ENCODE measurements around the gene GPS1.
A peak's percentile ranks its signal among the peaks of the same experiment; 100 is the strongest.

The GPS1 gene

GRCh38 chr17:82064433-82065192, 12.9 kb downstream of the GPS1 start:
- H4K20me1 ChIP-seq (ENCODE audit: insufficient read depth, low read length) = no peaks in the 10 kb centered on the region
- TF ChIP-seq, protein P1, sequence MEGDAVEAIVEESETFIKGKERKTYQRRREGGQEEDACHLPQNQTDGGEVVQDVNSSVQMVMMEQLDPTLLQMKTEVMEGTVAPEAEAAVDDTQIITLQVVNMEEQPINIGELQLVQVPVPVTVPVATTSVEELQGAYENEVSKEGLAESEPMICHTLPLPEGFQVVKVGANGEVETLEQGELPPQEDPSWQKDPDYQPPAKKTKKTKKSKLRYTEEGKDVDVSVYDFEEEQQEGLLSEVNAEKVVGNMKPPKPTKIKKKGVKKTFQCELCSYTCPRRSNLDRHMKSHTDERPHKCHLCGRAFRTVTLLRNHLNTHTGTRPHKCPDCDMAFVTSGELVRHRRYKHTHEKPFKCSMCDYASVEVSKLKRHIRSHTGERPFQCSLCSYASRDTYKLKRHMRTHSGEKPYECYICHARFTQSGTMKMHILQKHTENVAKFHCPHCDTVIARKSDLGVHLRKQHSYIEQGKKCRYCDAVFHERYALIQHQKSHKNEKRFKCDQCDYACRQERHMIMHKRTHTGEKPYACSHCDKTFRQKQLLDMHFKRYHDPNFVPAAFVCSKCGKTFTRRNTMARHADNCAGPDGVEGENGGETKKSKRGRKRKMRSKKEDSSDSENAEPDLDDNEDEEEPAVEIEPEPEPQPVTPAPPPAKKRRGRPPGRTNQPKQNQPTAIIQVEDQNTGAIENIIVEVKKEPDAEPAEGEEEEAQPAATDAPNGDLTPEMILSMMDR (IDR thresholded peaks at IDR 0.05; ENCODE audit: low read depth, low read length) = no peak
- no peak for TF ChIP-seq EZH2phosphoT487 (IDR thresholded peaks at IDR 0.05; ENCODE audit: low read depth)
- H3K4me2 ChIP-seq (ENCODE audit: low read length) = peak overlapping the region; percentile 96
- peaks cover 14% of the 10 kb centered on the region for H3K4me1 ChIP-seq (ENCODE audit: low read length)
- peaks cover 18% of the 10 kb centered on the region for H3K36me3 ChIP-seq (replicated peaks; ENCODE audit: low read depth, low read length)
- no peaks in the 10 kb centered on the region for H3K27me3 ChIP-seq (ENCODE audit: low read depth, low read length)
- H3K9me3 ChIP-seq (ENCODE audit: insufficient read depth, low read length) = no peaks in the 10 kb centered on the region
- H3K9ac ChIP-seq (ENCODE audit: low read length) = peak overlapping the region; percentile 97
- H3K79me2 ChIP-seq (ENCODE audit: low read length) = peaks cover 28% of the 10 kb centered on the region
- H3K27ac ChIP-seq (ENCODE audit: low read length) = peak overlapping the region; percentile 35
- peak overlapping the region; percentile 100 for H3K4me3 ChIP-seq (ENCODE audit: low read length)
- H2AFZ ChIP-seq (ENCODE audit: low read depth, low read length) = no peak overlapping the region

DNA sequence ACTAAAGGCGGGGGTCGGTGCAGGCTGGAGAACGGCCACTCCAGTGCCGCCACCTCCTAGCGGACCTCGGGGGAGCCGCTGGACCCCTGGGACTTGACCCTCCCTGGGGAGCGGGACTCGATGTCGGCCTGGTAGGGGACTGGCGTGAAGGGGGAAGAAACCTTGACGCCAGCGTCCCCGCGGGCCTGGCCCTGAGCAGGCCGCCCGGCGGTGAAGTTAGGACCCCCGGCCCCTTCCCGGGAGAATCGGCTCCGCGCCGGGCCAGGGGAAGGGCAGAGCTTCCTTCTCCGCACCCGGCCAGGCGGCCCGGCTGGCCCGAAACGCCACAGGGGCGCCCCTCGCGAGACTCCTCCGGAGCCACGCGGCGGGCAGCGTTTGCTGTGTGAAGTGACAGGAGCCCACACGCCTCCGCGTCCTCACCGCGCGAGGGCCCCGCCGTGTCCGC, 13.5 kb downstream of the GPS1 start:
- Histone ChIP-seq H4K20me1 (ENCODE audit: insufficient read depth, low read length) (no peaks in the 10 kb centered on the region), H3K27me3 (ENCODE audit: low read depth, low read length) (no peaks in the 10 kb centered on the region), H3K9me3 (ENCODE audit: insufficient read depth, low read length) (no peaks in the 10 kb centered on the region), H3K36me3 (replicated peaks; ENCODE audit: low read depth, low read length) (peaks cover 15% of the 10 kb centered on the region), H3K79me2 (ENCODE audit: low read length) (peaks cover 28% of the 10 kb centered on the region), H2AFZ (ENCODE audit: low read depth, low read length) (no peak overlapping the region), H3K4me2 (ENCODE audit: low read length) (peak overlapping the region; percentile 96), H3K4me1 (ENCODE audit: low read length) (peaks cover 14% of the 10 kb centered on the region), H3K9ac (ENCODE audit: low read length) (peak overlapping the region; percentile 97), H3K4me3 (ENCODE audit: low read length) (peak overlapping the region; percentile 100), H3K27ac (ENCODE audit: low read length) (peak overlapping the region; percentile 35)
- no peak for TF ChIP-seq EZH2phosphoT487 (IDR thresholded peaks at IDR 0.05; ENCODE audit: low read depth)
- TF ChIP-seq, protein P1 (IDR thresholded peaks at IDR 0.05; ENCODE audit: low read depth, low read length) = no peak

- Histone ChIP-seq H3K9me3 (ENCODE audit: insufficient read depth, low read length) (no peaks in the 10 kb centered on the region), H3K4me1 (ENCODE audit: low read length) (peaks cover 14% of the 10 kb centered on the region), H3K27ac (ENCODE audit: low read length) (peak within 1 kb of the TSS; percentile 37), H3K27me3 (ENCODE audit: low read depth, low read length) (no peaks in the 10 kb centered on the region), H3K79me2 (ENCODE audit: low read length) (peaks cover 28% of the 10 kb centered on the region), H3K4me2 (ENCODE audit: low read length) (peak within 1 kb of the TSS; percentile 96), H3K9ac (ENCODE audit: low read length) (peak within 1 kb of the TSS; percentile 97), H2AFZ (ENCODE audit: low read depth, low read length) (peak within 1 kb of the TSS; percentile 50), H3K4me3 (ENCODE audit: low read length) (peak within 1 kb of the TSS; percentile 100), H4K20me1 (ENCODE audit: insufficient read depth, low read length) (no peaks in the 10 kb centered on the region), H3K36me3 (replicated peaks; ENCODE audit: low read depth, low read length) (peaks cover 14% of the 10 kb centered on the region)
- TF ChIP-seq, protein P1 (IDR thresholded peaks at IDR 0.05; ENCODE audit: low read depth, low read length) = no peak
- TF ChIP-seq EZH2phosphoT487 (IDR thresholded peaks at IDR 0.05; ENCODE audit: low read depth) = no peak
These were observed 14.1 kb downstream of the GPS1 start, which contains the start of gene DUS1L for GRCh38 chr17:82065638-82066303. DUS1L (minus strand) TSS chr17:82065804; CDS start chr17:82065059, 745 bp downstream.

DNA sequence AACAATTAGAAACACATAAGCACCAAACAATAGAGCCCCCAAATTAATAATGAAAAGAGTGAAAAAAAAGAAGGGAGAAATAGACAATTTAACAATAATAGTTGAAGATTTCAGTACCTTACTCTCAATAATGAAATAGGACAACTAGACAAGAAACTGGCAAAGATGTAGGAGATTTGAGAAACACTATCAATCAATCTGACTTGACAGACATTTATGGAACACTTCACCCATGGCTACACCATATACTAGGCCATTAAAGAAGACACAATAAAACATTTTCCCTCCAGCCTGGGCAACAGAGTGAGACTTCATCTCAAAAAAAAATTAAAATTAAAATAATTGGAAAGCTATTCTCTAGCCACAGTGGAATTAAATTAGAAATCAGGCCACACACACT, 18.9 kb downstream of the GPS1 start:
- Histone ChIP-seq H3K9ac (ENCODE audit: low read length) (no peak overlapping the region), H3K4me2 (ENCODE audit: low read length) (no peak overlapping the region), H3K27me3 (ENCODE audit: low read depth, low read length) (no peaks in the 10 kb centered on the region), H4K20me1 (ENCODE audit: insufficient read depth, low read length) (no peaks in the 10 kb centered on the region), H3K9me3 (ENCODE audit: insufficient read depth, low read length) (no peaks in the 10 kb centered on the region), H3K79me2 (ENCODE audit: low read length) (peaks cover 5% of the 10 kb centered on the region; the same call in 1 of the 2 replicates), H3K4me1 (ENCODE audit: low read length) (peaks cover 4% of the 10 kb centered on the region; the same call in 1 of the 2 replicates), H3K27ac (ENCODE audit: low read length) (no peak overlapping the region), H2AFZ (ENCODE audit: low read depth, low read length) (no peak overlapping the region), H3K36me3 (replicated peaks; ENCODE audit: low read depth, low read length) (no peaks in the 10 kb centered on the region), H3K4me3 (ENCODE audit: low read length) (no peak overlapping the region)
- TF ChIP-seq, protein P1 (IDR thresholded peaks at IDR 0.05; ENCODE audit: low read depth, low read length) = no peak
- TF ChIP-seq EZH2phosphoT487 (IDR thresholded peaks at IDR 0.05; ENCODE audit: low read depth) = no peak
